ENCODE data around the gene ECM1. TPM values are rescaled to one million over a fixed set of nuclear protein-coding genes. Genes with fewer than 3 reads are reported as not detected.

Gene ECM1
- polyA plus RNA-seq, 1 donor (not counting 4 experiments of a cell fraction or from before 2014, with no cell fraction given): 23.6 TPM

GRCh38 chr1:150535511-150536287, 27.8 kb downstream of the ECM1 start:
- no peak for TF ChIP-seq EZH2 (IDR thresholded peaks at IDR 0.05; ENCODE audit: low read length)
- TF ChIP-seq, protein P1, sequence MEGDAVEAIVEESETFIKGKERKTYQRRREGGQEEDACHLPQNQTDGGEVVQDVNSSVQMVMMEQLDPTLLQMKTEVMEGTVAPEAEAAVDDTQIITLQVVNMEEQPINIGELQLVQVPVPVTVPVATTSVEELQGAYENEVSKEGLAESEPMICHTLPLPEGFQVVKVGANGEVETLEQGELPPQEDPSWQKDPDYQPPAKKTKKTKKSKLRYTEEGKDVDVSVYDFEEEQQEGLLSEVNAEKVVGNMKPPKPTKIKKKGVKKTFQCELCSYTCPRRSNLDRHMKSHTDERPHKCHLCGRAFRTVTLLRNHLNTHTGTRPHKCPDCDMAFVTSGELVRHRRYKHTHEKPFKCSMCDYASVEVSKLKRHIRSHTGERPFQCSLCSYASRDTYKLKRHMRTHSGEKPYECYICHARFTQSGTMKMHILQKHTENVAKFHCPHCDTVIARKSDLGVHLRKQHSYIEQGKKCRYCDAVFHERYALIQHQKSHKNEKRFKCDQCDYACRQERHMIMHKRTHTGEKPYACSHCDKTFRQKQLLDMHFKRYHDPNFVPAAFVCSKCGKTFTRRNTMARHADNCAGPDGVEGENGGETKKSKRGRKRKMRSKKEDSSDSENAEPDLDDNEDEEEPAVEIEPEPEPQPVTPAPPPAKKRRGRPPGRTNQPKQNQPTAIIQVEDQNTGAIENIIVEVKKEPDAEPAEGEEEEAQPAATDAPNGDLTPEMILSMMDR (optimal IDR thresholded peaks at IDR 0.05 in 1 of 3, IDR thresholded peaks at IDR 0.05 in 1 of 3, conservative IDR thresholded peaks at IDR 0.05 in 1 of 3; ENCODE audit: extremely low read depth in 1 of 3, insufficient read depth in 2 of 3, low read length in 3 of 3): no peak
- dilution Hi-C loops (cut with MboI; ENCODE audit: extremely low pct_ligation_motif_present, low sequenced_read_pairs): no loop called here

DNA sequence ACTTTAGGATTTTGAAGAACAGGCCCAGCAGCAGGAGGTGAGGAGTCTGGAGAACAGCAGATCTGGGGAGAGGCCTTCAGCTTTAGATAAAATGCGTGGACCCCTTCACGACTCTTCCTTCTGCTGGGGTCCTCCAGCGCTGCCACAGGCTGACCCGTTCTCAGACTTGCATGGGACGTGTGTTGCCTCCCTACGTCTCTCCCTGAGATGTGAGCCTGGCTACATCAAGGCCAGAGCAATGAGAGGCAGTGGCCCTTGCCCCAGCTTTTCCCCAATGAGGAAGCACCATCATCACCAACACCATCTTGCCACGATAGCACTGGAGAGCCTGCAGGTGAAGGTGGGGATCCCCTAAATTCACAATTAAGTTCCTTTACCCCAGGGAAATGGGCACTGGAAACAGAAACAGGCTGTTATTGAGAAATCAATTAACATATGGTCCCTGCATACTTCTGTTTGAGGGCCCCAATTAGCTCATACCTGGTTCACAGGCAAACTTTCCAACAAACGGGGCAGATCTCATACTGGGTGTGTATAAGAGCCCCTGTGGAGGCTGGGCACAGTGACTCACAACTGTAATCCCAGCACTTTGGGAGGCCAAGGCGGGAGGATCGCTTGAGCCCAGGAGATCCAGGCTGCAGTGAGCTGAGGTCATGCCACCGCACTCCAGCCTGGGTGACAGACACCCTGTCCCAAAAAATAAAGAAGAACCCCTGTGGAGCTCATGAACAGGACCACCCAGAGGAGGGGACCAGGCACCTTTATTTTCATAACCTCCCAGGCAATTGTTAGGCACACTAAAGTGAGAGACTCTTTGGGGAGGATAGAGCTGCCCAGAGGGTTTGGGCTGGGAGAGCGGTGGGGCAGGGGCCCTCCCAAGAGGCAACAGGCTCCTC, 29.2 kb downstream of the ECM1 start:
- Histone ChIP-seq H2AFZ (ENCODE audit: control insufficient read depth, low read length) (peak overlapping the region; percentile 72), H3K9ac (ENCODE audit: control insufficient read depth, extremely low read depth, insufficient read depth, low read length) (no peak overlapping the region), H3K4me2 (ENCODE audit: control insufficient read depth, extremely low read depth, insufficient read depth, low read depth, low read length) (peak overlapping the region; percentile 79), H3K27me3 (ENCODE audit: control insufficient read depth, extremely low read depth, insufficient read depth, low read length) (no peaks in the 10 kb centered on the region), H4K20me1 (ENCODE audit: control insufficient read depth, extremely low read depth, insufficient read depth, low read length) (no peaks in the 10 kb centered on the region), H3K79me2 (ENCODE audit: control insufficient read depth, insufficient read depth, low read length) (no peaks in the 10 kb centered on the region), H3K36me3 (ENCODE audit: control insufficient read depth in 2 of 2, extremely low read depth in 1 of 2, insufficient read depth in 2 of 2, low read length in 2 of 2) (no peaks in the 10 kb centered on the region), H3K9me3 (ENCODE audit: control insufficient read depth, low read depth, low read length) (no peaks in the 10 kb centered on the region), H3K4me3 (ENCODE audit: control insufficient read depth in 2 of 3, extremely low read depth in 1 of 3, insufficient read depth in 2 of 3, low read depth in 1 of 3, low read length in 3 of 3) (no peak overlapping the region), H3K4me1 (ENCODE audit: control insufficient read depth, extremely low read depth, insufficient read depth, low read length) (peaks cover 45% of the 10 kb centered on the region), H3K9me1 (ENCODE audit: control insufficient read depth, extremely low read depth, insufficient read depth, low read length) (no peaks in the 10 kb centered on the region), H3K27ac (ENCODE audit: control insufficient read depth, insufficient read depth, low read length) (peak overlapping the region; percentile 78)
- FAIRE-seq: no peak
- no peak for DNase-seq (ENCODE audit: low read depth, low spot score)
- dilution Hi-C loops (cut with MboI; ENCODE audit: extremely low pct_ligation_motif_present, low sequenced_read_pairs): no loop called here
- TF ChIP-seq EZH2 (IDR thresholded peaks at IDR 0.05; ENCODE audit: low read length): no peak
- TF ChIP-seq, protein P1 (optimal IDR thresholded peaks at IDR 0.05 in 1 of 3, IDR thresholded peaks at IDR 0.05 in 1 of 3, conservative IDR thresholded peaks at IDR 0.05 in 1 of 3; ENCODE audit: extremely low read depth in 1 of 3, insufficient read depth in 2 of 3, low read length in 3 of 3): no peak

More at GRCh38 chr1:150535511-150536287, 27.8 kb downstream of the ECM1 start:
- no peaks in the 10 kb centered on the region for H3K9me3 ChIP-seq (ENCODE audit: control insufficient read depth, low read depth, low read length)
- H3K79me2 ChIP-seq (ENCODE audit: control insufficient read depth, insufficient read depth, low read length): no peaks in the 10 kb centered on the region
- H3K4me2 ChIP-seq (ENCODE audit: control insufficient read depth, extremely low read depth, insufficient read depth, low read depth, low read length): no peak overlapping the region
- no peak overlapping the region for H2AFZ ChIP-seq (ENCODE audit: control insufficient read depth, low read length)
- H3K36me3 ChIP-seq (ENCODE audit: control insufficient read depth in 2 of 2, extremely low read depth in 1 of 2, insufficient read depth in 2 of 2, low read length in 2 of 2): no peaks in the 10 kb centered on the region
- no peaks in the 10 kb centered on the region for H3K9me1 ChIP-seq (ENCODE audit: control insufficient read depth, extremely low read depth, insufficient read depth, low read length)
- no peaks in the 10 kb centered on the region for H4K20me1 ChIP-seq (ENCODE audit: control insufficient read depth, extremely low read depth, insufficient read depth, low read length)
- H3K9ac ChIP-seq (ENCODE audit: control insufficient read depth, extremely low read depth, insufficient read depth, low read length): no peak overlapping the region
- no peak overlapping the region for H3K27ac ChIP-seq (ENCODE audit: control insufficient read depth, insufficient read depth, low read length)
- peaks cover 46% of the 10 kb centered on the region for H3K4me1 ChIP-seq (ENCODE audit: control insufficient read depth, extremely low read depth, insufficient read depth, low read length)
- no peak for FAIRE-seq
- H3K4me3 ChIP-seq (ENCODE audit: control insufficient read depth in 2 of 3, extremely low read depth in 1 of 3, insufficient read depth in 2 of 3, low read depth in 1 of 3, low read length in 3 of 3): no peak overlapping the region
- no peak for DNase-seq (ENCODE audit: low read depth, low spot score)
- no peaks in the 10 kb centered on the region for H3K27me3 ChIP-seq (ENCODE audit: control insufficient read depth, extremely low read depth, insufficient read depth, low read length)

Data from keratinocyte (primary cell).